GM12873 (cell line): Measurements from ENCODE around the gene SERINC2.
A peak's percentile ranks its signal among the peaks of the same experiment; 100 is the strongest.

Experiments used
- CTCF ChIP-seq: IDR thresholded peaks from 2 replicates; pipeline ENCODE4 v1.5.1; 2012; ENCODE audit warnings: low read depth, mild to moderate bottlenecking, moderate library complexity, low read length, control low read depth; ENCODE audit not compliant: insufficient read depth; ENCODE audit errors: missing control alignments

Gene SERINC2

DNA sequence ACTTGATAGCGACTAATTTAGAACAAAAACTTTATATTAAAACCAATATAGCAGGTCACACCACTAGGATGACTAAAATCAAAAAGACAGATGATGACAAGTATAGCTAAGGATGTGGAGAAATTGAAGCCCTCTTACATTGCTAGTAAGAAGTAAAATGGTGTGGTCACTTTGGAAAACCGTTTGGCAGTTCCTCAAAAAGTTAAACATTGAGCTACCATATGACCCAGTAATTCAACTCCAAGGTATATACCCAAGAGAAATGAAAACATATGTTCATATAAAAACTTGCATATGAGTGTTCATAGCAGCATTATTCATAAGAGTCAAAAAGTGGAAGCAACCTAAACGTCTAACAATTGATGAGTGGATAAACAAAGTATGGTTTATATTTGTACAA is 13.0 kb upstream of the SERINC2 start:
- no peak for TF ChIP-seq CTCF

- no peak for TF ChIP-seq CTCF
Observed at GRCh38 chr1:31400393-31400792, 12.6 kb upstream of the SERINC2 start.

- TF ChIP-seq CTCF = peak; percentile 22
Observed at GRCh38 chr1:31401241-31401640, 11.8 kb upstream of the SERINC2 start.

- no peak for TF ChIP-seq CTCF
Observed at GRCh38 chr1:31405578-31406245, 7.3 kb upstream of the SERINC2 start.

GRCh38 chr1:31407029-31407626 is 5.9 kb upstream of the SERINC2 start:
- TF ChIP-seq CTCF = no peak

DNA sequence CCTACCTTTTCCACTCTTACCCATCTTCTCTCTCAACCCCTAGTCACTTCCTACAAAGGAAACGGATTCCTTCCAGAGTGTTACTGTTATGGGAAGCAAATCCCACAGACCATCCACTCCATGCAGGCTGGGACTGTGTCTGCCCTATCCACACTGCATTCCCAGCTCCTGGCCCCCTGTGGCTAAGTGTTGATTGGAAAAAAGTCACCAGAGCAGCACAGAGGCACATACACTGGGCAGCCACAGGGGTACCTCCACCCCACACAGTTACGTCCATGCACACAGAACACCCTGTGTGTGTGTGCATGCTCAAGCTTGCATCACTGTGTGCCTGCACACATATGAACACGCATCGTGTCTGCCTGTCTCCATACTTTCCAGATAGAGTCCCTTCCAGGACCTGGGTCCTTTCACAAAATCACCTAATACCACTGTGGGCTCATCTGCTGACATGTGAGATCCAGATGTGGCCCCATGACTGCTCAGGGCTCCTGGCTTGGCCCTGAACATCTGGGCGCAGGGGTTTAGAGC is 4.2 kb upstream of the SERINC2 start:
- TF ChIP-seq CTCF = no peak

- TF ChIP-seq CTCF = no peak
Observed at GRCh38 chr1:31409946-31410858, 2.8 kb upstream of the SERINC2 start.
